K562 (cell line): Measurements from ENCODE around the gene UNC45A. TPM values are rescaled to one million over a fixed set of nuclear protein-coding genes. Genes with fewer than 3 reads are reported as not detected.

Source experiments
- ATAC-seq: fragments of 200-7000 bp; cut with Tn5 transposase; 3 replicates; pipeline ENCODE4 v1.9.1; 2020; ENCODE audit warnings: moderate library complexity
- BruUV-seq: library from RNA; stranded (reverse); fragments of 400-500 nt; replicated peaks from 2 replicates; lab custom pipeline; 2021; lab: Mats Ljungman, UMichigan
- CTCF ChIA-PET: fragments of 300-600 bp; formaldehyde crosslinking; extraction: SDS; loops from one replicate; lab custom pipeline; 2021; ENCODE audit warnings: low intra/inter-chr PET ratio; lab: Yijun Ruan, JAX
- POLR2A ChIA-PET: fragments of 300-600, 350-650 bp; sonication (Branson Sonifier 250); formaldehyde crosslinking; extraction: SDS; loops from one replicate; lab custom pipeline; 2021; ENCODE audit warnings: antibody characterized with exemption, inconsistent platforms; lab: Yijun Ruan, JAX
- DNase-seq, 4 experiments: peaks; one replicate each; pipeline versions ENCODE4 v3.0.0 to v3.0.0-alpha.2; 2011 to 2018; ENCODE audit warnings: low spot score in 3 of 4, mixed read lengths in 3 of 4; ENCODE audit errors: extremely low read depth in 1 of 4
- FAIRE-seq: peaks from 2 replicates; lab custom pipeline; 2011; peaks lifted over from hg19 to GRCh38; lab: Jason Lieb, UNC
- H2AFZ ChIP-seq: 2 replicates; pipeline ENCODE4 v1.6.0; 2011; ENCODE audit warnings: low read depth, low read length, control low read depth, inconsistent platforms
- H3K27ac ChIP-seq: fragments of 200-600 bp; 3 replicates; pipeline ENCODE4 v1.8.0; 2011; ENCODE audit warnings: low read depth, mild to moderate bottlenecking, control low read depth, inconsistent platforms, low read length, moderate library complexity, mixed read lengths; ENCODE audit errors: extremely low read depth
- H3K27me3 ChIP-seq, 2 experiments: fragments of 300-600 bp in 1 of 2; 2 replicates in 1 of 2; 3 replicates in 1 of 2; pipeline versions ENCODE4 v1.6.0 to v1.8.0; 2011; ENCODE audit warnings: inconsistent platforms in 2 of 2, low read length in 2 of 2, mild to moderate bottlenecking in 1 of 2, mixed read lengths in 1 of 2, moderate library complexity in 1 of 2; ENCODE audit not compliant: control insufficient read depth in 2 of 2, insufficient read depth in 2 of 2
- H3K36me3 ChIP-seq: fragments of 300-600 bp; 3 replicates; pipeline ENCODE4 v1.8.0; 2011; ENCODE audit warnings: mild to moderate bottlenecking, low read length, inconsistent platforms; ENCODE audit not compliant: control insufficient read depth, insufficient read depth
- H3K4me1 ChIP-seq, 2 experiments: fragments of 200-600 bp in 1 of 2; replicated peaks in 1 of 2; 2 replicates in 1 of 2; 3 replicates in 1 of 2; pipeline versions ENCODE4 v1.5.1 to v1.8.0; 2011; ENCODE audit warnings: inconsistent platforms in 2 of 2, low read length in 2 of 2, mild to moderate bottlenecking in 1 of 2, mixed read lengths in 1 of 2, moderate library complexity in 1 of 2; ENCODE audit not compliant: control insufficient read depth in 2 of 2, insufficient read depth in 2 of 2
- H3K4me2 ChIP-seq: 2 replicates; pipeline ENCODE4 v1.6.1; 2011; ENCODE audit warnings: low read length, control low read depth, inconsistent platforms, mixed read lengths; ENCODE audit not compliant: insufficient read depth
- H3K4me3 ChIP-seq: fragments of 200-600 bp; sonication (generic), shearing (Covaris generic); 2 replicates; pipeline ENCODE4 v1.5.1; 2016; ENCODE audit warnings: control low read depth, inconsistent platforms
- H3K79me2 ChIP-seq: fragments of 200-600 bp; 3 replicates; pipeline ENCODE4 v1.8.0; 2011; ENCODE audit warnings: low read length, inconsistent platforms; ENCODE audit not compliant: control insufficient read depth, insufficient read depth
- H3K9ac ChIP-seq, 2 experiments: 2 replicates each; pipeline versions ENCODE4 v1.6.0 to v1.6.1; 2011; ENCODE audit warnings: low read depth in 2 of 2, low read length in 2 of 2, control low read depth in 1 of 2, inconsistent platforms in 1 of 2, mild to moderate bottlenecking in 1 of 2, mixed read lengths in 1 of 2; ENCODE audit not compliant: insufficient read depth in 1 of 2
- H3K9me1 ChIP-seq: one replicate; pipeline ENCODE4 v1.6.0; 2011; ENCODE audit warnings: inconsistent platforms, mild to moderate bottlenecking, low read length, moderate library complexity; ENCODE audit not compliant: control insufficient read depth, insufficient read depth
- H3K9me3 ChIP-seq: replicated peaks from 2 replicates; pipeline ENCODE4 v1.5.1; 2011; ENCODE audit warnings: low read depth, low read length, inconsistent platforms; ENCODE audit not compliant: control insufficient read depth, insufficient read depth
- H4K20me1 ChIP-seq: replicated peaks from 2 replicates; pipeline ENCODE4 v1.6.1; 2011; ENCODE audit warnings: low read length, inconsistent platforms, mixed read lengths; ENCODE audit not compliant: control insufficient read depth, insufficient read depth
- ARHGAP35 ChIP-seq: fragments of 450-650 bp; IDR thresholded peaks from 2 replicates; pipeline ENCODE4 v1.6.1; 2018; ENCODE audit not compliant: partially characterized antibody
- FOXM1 ChIP-seq, 2 experiments: fragments of 450-650 bp in 1 of 2; sonication (generic) in 1 of 2; formaldehyde crosslinking in 1 of 2; IDR thresholded peaks; 2 replicates each; pipeline versions ENCODE4 v1.6.1 to v1.9.0; 2017 to 2022; ENCODE audit warnings: low read depth in 2 of 2, mild to moderate bottlenecking in 2 of 2, missing genetic modification reagents in 1 of 2, moderate library complexity in 1 of 2
- MLLT1 ChIP-seq, 2 experiments: fragments of 450-650 bp; IDR thresholded peaks; 2 replicates each; pipeline ENCODE4 v1.6.1; 2016
- POLR2G ChIP-seq: fragments of 200-400 bp; formaldehyde crosslinking; IDR thresholded peaks from 2 replicates; pipeline ENCODE4 v1.6.1; 2017; ENCODE audit warnings: low read depth, mild to moderate bottlenecking, antibody characterized with exemption, low read length, moderate library complexity
- RBFOX2 ChIP-seq: fragments of 200-400 bp; formaldehyde crosslinking; IDR thresholded peaks from 2 replicates; pipeline ENCODE4 v1.6.1; 2017; ENCODE audit warnings: low read depth, mild to moderate bottlenecking, low read length, moderate library complexity
- ZNF561 ChIP-seq: fragments of 450-650 bp; formaldehyde crosslinking; conservative IDR thresholded peaks from 2 replicates; pipeline ENCODE4 v1.4.0; 2020; ENCODE audit warnings: mild to moderate bottlenecking, moderate library complexity
- WGBS: fragments of 100-300 bp; shearing (Covaris generic); methylation state at CpG from one replicate; pipeline ENCODE4 v1.1.6; 2016; ENCODE audit warnings: low coverage, mixed read lengths; ENCODE audit not compliant: insufficient coverage; ENCODE audit errors: missing lambda C conversion rate; 5-methylcytosine and 5-hydroxymethylcytosine counted together
- in situ Hi-C: fragments of 300-500 bp; cut with MboI; formaldehyde crosslinking; loops from 4 replicates; pipeline ENCODE4 v1.15.0; 2018; ENCODE audit warnings: inconsistent platforms, mixed read lengths
- intact Hi-C: fragments of 100-400 bp; cut with micrococcal nuclease; formaldehyde crosslinking; loops from 2 replicates; pipeline ENCODE4 v1.14.2; 2022
- polyA plus RNA-seq, 8 experiments: library from polyadenylated mRNA; depleted of rRNA in 4 of 8; stranded (reverse) in 5 of 8; unstranded in 3 of 8; fragments of >200 nt; fragmentation: Nextera tagmentation in 2 of 8; fragmentation: Illumina TruSeq in 1 of 8; extraction: Ambion mirVana in 2 of 8; extraction: Trizol in 1 of 8; gene quantifications; 2 replicates each; pipeline versions ENCODE4 v1.2.1 to v1.2.3, GENCODE V29; 2011 to 2014; ENCODE audit warnings: inconsistent platforms in 1 of 8, missing spikeins in 1 of 8
- total RNA-seq, 7 experiments: library from RNA; depleted of rRNA in 6 of 7; stranded (reverse); fragments of >200 nt in 6 of 7; fragmentation: Illumina TruSeq in 2 of 7; extraction: Trizol in 2 of 7; gene quantifications; 2 replicates each; pipeline versions ENCODE4 v1.2.1 to v1.2.3, GENCODE V29; 2011 to 2021; ENCODE audit warnings: low replicate concordance in 1 of 7
- TF ChIP-seq, protein P1 (sequence below): fragments of 250-450 bp; sonication (Bioruptor Pico); IDR thresholded peaks from 2 replicates; pipeline ENCODE4 v1.4.0; 2020; ENCODE audit warnings: mild to moderate bottlenecking

The UNC45A gene
- total and polyA plus RNA-seq, 9 of the 15 experiments (the other 6 are each of a cell fraction or from before 2014, with no cell fraction given): 22.4 to 79.3 (median 43.7) TPM

DNA sequence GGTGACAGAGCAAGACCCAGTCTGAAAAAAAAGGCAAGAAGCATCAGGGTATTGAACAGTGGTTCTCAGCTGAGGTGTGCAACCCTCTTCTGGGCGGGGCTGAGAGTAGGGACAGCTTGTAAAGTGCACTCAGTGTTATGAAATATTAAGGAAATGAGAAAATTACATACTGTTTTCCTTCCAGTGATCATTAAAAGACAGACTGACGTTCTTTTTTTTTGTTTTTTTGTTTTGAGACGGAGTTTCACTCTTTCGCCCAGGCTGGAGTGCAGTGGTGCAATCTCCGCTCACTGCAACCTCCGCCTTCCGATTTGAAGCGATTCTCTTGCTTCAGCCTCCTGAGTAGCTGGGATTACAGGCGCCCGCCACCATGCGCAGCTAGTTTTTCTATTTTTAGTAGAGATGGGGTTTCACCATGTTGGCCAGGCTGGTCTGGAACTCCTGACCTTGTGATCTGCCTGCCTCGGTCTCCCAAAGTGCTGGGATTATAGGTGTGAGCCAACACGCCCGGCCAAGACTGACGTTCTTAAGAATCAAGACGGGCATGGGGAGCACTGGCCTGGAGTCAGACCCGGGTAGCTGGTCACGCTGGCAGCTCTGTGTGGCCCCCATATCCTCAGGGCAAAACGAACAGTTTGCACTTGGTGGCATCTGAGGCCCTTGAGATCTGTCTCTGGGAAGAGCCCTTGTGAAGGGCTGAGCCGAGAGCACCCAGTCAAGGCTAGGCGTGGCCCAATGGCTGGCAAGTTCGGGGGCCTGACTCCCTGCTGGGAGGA, 20.6 kb upstream of the UNC45A start:
- ATAC-seq (no peak), DNase-seq (no peak), FAIRE-seq (no peak)
- Histone ChIP-seq H3K4me3 (no peak overlapping the region), H3K4me1 (peaks cover 17 to 43% of the 10 kb centered on the region in 2 experiments), H3K27ac (no peak overlapping the region; the same call in 2 of the 3 replicates), H2AFZ (no peak overlapping the region), H3K4me2 (no peak overlapping the region), H3K9me1 (no peaks in the 10 kb centered on the region), H3K9me3 (no peaks in the 10 kb centered on the region), H4K20me1 (no peaks in the 10 kb centered on the region), H3K79me2 (peaks cover 6% of the 10 kb centered on the region; the same call in 2 of the 3 replicates), H3K9ac (peak overlapping the region in 1 of 2 experiments; percentile 13; a peak in 1 of 4 replicates), H3K36me3 (peaks cover 99% of the 10 kb centered on the region), H3K27me3 (no peaks in the 10 kb centered on the region)
- BruUV-seq: no TSS peak
- ChIA-PET POLR2A (interaction anchor here (0.8 to 4.7 kb wide), 7 partner anchors 9 to 48 kb away, joined by 3 to 54 read pairs (median 6); partner anchors contain the start of genes HDDC3, MAN2A2 and UNC45A), CTCF (no interaction called here)
- intact Hi-C loops (no loop called here), in situ Hi-C loops (no loop called here)
- 92% methylated on average over 22 of the region's 22 CpGs for WGBS
- TF ChIP-seq, protein P1, sequence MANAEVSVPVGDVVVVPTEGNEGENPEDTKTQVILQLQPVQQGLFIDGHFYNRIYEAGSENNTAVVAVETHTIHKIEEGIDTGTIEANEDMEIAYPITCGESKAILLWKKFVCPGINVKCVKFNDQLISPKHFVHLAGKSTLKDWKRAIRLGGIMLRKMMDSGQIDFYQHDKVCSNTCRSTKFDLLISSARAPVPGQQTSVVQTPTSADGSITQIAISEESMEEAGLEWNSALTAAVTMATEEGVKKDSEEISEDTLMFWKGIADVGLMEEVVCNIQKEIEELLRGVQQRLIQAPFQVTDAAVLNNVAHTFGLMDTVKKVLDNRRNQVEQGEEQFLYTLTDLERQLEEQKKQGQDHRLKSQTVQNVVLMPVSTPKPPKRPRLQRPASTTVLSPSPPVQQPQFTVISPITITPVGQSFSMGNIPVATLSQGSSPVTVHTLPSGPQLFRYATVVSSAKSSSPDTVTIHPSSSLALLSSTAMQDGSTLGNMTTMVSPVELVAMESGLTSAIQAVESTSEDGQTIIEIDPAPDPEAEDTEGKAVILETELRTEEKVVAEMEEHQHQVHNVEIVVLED (CRISPR knock-in tag): no peak
- TF ChIP-seq ARHGAP35: no peak
- TF ChIP-seq POLR2G: peak; percentile 42
- no peak for TF ChIP-seq ZNF561
- 0 out of 2 replicates have a peak, but pooled peaks have one; percentile 34 for TF ChIP-seq RBFOX2
- TF ChIP-seq MLLT1 (IDR thresholded peaks at IDR 0.05): 0 out of 4 replicates have a peak, but pooled peaks of 1 of the 2 experiments have one; percentile 27
- no peak for TF ChIP-seq FOXM1 (IDR thresholded peaks at IDR 0.05; ENCODE audit: low read depth)
- TF ChIP-seq FOXM1 (CRISPR knock-in tag; IDR thresholded peaks at IDR 0.05; ENCODE audit: low read depth): no peak
- TF ChIP-seq, all 486 proteins: peak for 3
